PC-9 (cell line): Measurements from ENCODE around the gene CEP85L. TPM values are rescaled to one million over a fixed set of nuclear protein-coding genes. Genes with fewer than 3 reads are reported as not detected.

Experiments used
- BruUV-seq: library from RNA; stranded (reverse); fragments of 400-500 nt; replicated peaks from 2 replicates; lab custom pipeline; 2021; lab: Mats Ljungman, UMichigan
- CTCF ChIA-PET: fragments of 300-600 bp; sonication (Branson Sonifier 250); formaldehyde crosslinking; loops from one replicate; lab custom pipeline; 2022; ENCODE audit warnings: antibody characterized with exemption; lab: Charles Lee
- POLR2A ChIA-PET: fragments of 300-600 bp; sonication (Branson Sonifier 250); formaldehyde crosslinking; loops from one replicate; lab custom pipeline; 2022; ENCODE audit warnings: antibody characterized with exemption; ENCODE audit not compliant: unreplicated experiment; lab: Charles Lee
- DNase-seq, 2 experiments: peaks; one replicate each; pipeline versions ENCODE4 v3.0.0 to v3.0.0-alpha.2; 2015 to 2022; ENCODE audit warnings: mixed read lengths in 1 of 2
- H2AFZ ChIP-seq: fragments of 200-600 bp; sonication (generic); 2 replicates; pipeline ENCODE4 v1.8.1; 2017; ENCODE audit warnings: antibody characterized with exemption
- H3F3A ChIP-seq: fragments of 200-600 bp; sonication (generic); 2 replicates; pipeline ENCODE4 v1.8.1; 2017; ENCODE audit warnings: antibody characterized with exemption, mild to moderate bottlenecking, low read depth; ENCODE audit not compliant: insufficient read depth
- H3K27ac ChIP-seq: fragments of 200-600 bp; sonication (generic); 2 replicates; pipeline ENCODE4 v1.6.1; 2016; ENCODE audit warnings: mixed run types
- H3K27me3 ChIP-seq: fragments of 200-600 bp; sonication (generic); 2 replicates; pipeline ENCODE4 v1.6.1; 2016; ENCODE audit warnings: low read depth, mixed run types; ENCODE audit not compliant: insufficient read depth
- H3K36me3 ChIP-seq: fragments of 200-600 bp; sonication (generic); 2 replicates; pipeline ENCODE4 v1.6.1; 2016; ENCODE audit warnings: low read depth, mixed run types
- H3K4me1 ChIP-seq: fragments of 200-600 bp; sonication (generic); replicated peaks from 2 replicates; pipeline ENCODE4 v1.6.1; 2016; ENCODE audit warnings: mixed run types; ENCODE audit not compliant: insufficient read depth
- H3K4me2 ChIP-seq: fragments of 200-600 bp; sonication (generic); 2 replicates; pipeline ENCODE4 v1.6.1; 2017; ENCODE audit warnings: mixed run types
- H3K4me3 ChIP-seq: fragments of 200-600 bp; sonication (generic); 2 replicates; pipeline ENCODE4 v1.6.1; 2016; ENCODE audit warnings: mixed run types
- H3K79me2 ChIP-seq: fragments of 200-600 bp; sonication (generic); 2 replicates; pipeline ENCODE4 v1.6.1; 2017; ENCODE audit warnings: low read depth, mixed run types
- H3K9me2 ChIP-seq: fragments of 200-600 bp; sonication (generic); 2 replicates; pipeline ENCODE4 v1.8.1; 2017; ENCODE audit warnings: mild to moderate bottlenecking; ENCODE audit not compliant: insufficient read depth
- H3K9me3 ChIP-seq: fragments of 200-600 bp; sonication (generic); 2 replicates; pipeline ENCODE4 v1.8.1; 2016; ENCODE audit warnings: low read depth; ENCODE audit not compliant: insufficient read depth
- H4K20me1 ChIP-seq: fragments of 200-600 bp; sonication (generic); 2 replicates; pipeline ENCODE4 v1.8.1; 2017; ENCODE audit not compliant: insufficient read depth
- CTCF ChIP-seq: fragments of 200-600 bp; sonication (generic); conservative IDR thresholded peaks from 2 replicates; pipeline ENCODE4 v1.6.1; 2017; ENCODE audit warnings: mixed run types, antibody characterized with exemption, mild to moderate bottlenecking, moderate library complexity
- EZH2 ChIP-seq: fragments of 200-600 bp; sonication (generic); IDR thresholded peaks from 2 replicates; pipeline ENCODE4 v1.8.0; 2017; ENCODE audit warnings: antibody characterized with exemption, low read depth
- intact Hi-C: fragments of 100-400 bp; cut with micrococcal nuclease; formaldehyde crosslinking; loops from one replicate; pipeline ENCODE4 v1.10.0; 2022; ENCODE audit not compliant: unreplicated experiment
- total RNA-seq: library from RNA; stranded (reverse); gene quantifications from 2 replicates; pipeline ENCODE4 v1.2.3, GENCODE V29; 2021

CEP85L gene
- total RNA-seq, 1 experiment from 2014 or later: 3.0 TPM

- TF ChIP-seq EZH2 (no peak), CTCF (no peak)
- Histone ChIP-seq H3K27ac (no peak overlapping the region), H3K9me3 (no peaks in the 10 kb centered on the region), H3K4me1 (no peaks in the 10 kb centered on the region), H3K4me2 (no peak overlapping the region), H3F3A (no peaks in the 10 kb centered on the region), H3K9me2 (no peaks in the 10 kb centered on the region), H3K4me3 (no peak overlapping the region), H2AFZ (no peak overlapping the region), H3K36me3 (no peaks in the 10 kb centered on the region), H3K27me3 (no peaks in the 10 kb centered on the region), H4K20me1 (0 out of 2 replicates have a peak, but pooled peaks cover 3% of the 10 kb centered on the region), H3K79me2 (no peaks in the 10 kb centered on the region)
- no TSS peak for BruUV-seq
- intact Hi-C loops: no loop called here
- POLR2A ChIA-PET: no interaction called here
- DNase-seq: no peak
- CTCF ChIA-PET: no interaction called here
Observed at GRCh38 chr6:118621799-118622470, 29.5 kb downstream of the CEP85L start.

- H3K36me3 ChIP-seq: no peaks in the 10 kb centered on the region
- H2AFZ ChIP-seq: no peak overlapping the region
- H4K20me1 ChIP-seq: 0 out of 2 replicates have a peak, but pooled peaks cover 3% of the 10 kb centered on the region
- no TSS peak for BruUV-seq
- no peaks in the 10 kb centered on the region for H3K4me1 ChIP-seq
- H3F3A ChIP-seq: no peaks in the 10 kb centered on the region; the same call in 1 of the 2 replicates
- no peak for DNase-seq
- H3K9me3 ChIP-seq: no peaks in the 10 kb centered on the region
- no peak overlapping the region for H3K4me3 ChIP-seq
- H3K9me2 ChIP-seq: no peaks in the 10 kb centered on the region
- TF ChIP-seq CTCF (no peak), EZH2 (no peak)
- H3K4me2 ChIP-seq: no peak overlapping the region
- POLR2A ChIA-PET: no interaction called here
- no peak overlapping the region for H3K27ac ChIP-seq
- H3K27me3 ChIP-seq: no peaks in the 10 kb centered on the region
- CTCF ChIA-PET: no interaction called here
- intact Hi-C loops: no loop called here
- no peaks in the 10 kb centered on the region for H3K79me2 ChIP-seq
Observed at GRCh38 chr6:118620202-118620601, 31.2 kb downstream of the CEP85L start.

- no TSS peak for BruUV-seq
- Histone ChIP-seq H2AFZ (no peak overlapping the region), H3K4me2 (no peak overlapping the region), H3K79me2 (no peaks in the 10 kb centered on the region), H3K27ac (no peak overlapping the region), H3K27me3 (no peaks in the 10 kb centered on the region), H3K4me3 (no peak overlapping the region), H3K9me2 (no peaks in the 10 kb centered on the region), H4K20me1 (0 out of 2 replicates have a peak, but pooled peaks cover 3% of the 10 kb centered on the region), H3K4me1 (no peaks in the 10 kb centered on the region), H3K9me3 (no peaks in the 10 kb centered on the region), H3K36me3 (no peaks in the 10 kb centered on the region), H3F3A (no peaks in the 10 kb centered on the region; the same call in 1 of the 2 replicates)
- CTCF ChIA-PET: no interaction called here
- TF ChIP-seq CTCF: peak; percentile 91
- no peak for TF ChIP-seq EZH2
- peak in 1 of 2 experiments; percentile 21 for DNase-seq
- intact Hi-C loops: loop anchor here (2.0 kb wide), 1 partner anchor 54 kb away; no protein-coding TSS in a partner anchor
- POLR2A ChIA-PET: no interaction called here
Observed at GRCh38 chr6:118618676-118619377, 32.6 kb downstream of the CEP85L start.
